Prostate gland (tissue), 2 donors: ENCODE results near the gene HPS4. TPM values are rescaled to one million over a fixed set of nuclear protein-coding genes. Genes with fewer than 3 reads are reported as not detected.

ENCODE experiments used
- DNase-seq: peaks from one replicate; pipeline ENCODE4 v3.0.0-alpha.2; 2019; ENCODE audit warnings: low spot score
- H3K27ac ChIP-seq, 2 donors: fragments of 200-600 bp; sonication (generic); 2 replicates each; pipeline ENCODE4 v1.5.1; 2017 to 2019
- H3K27me3 ChIP-seq: fragments of 200-600 bp; sonication (generic); replicated peaks from 2 replicates; pipeline ENCODE4 v1.5.1; 2019; ENCODE audit not compliant: insufficient read depth
- H3K36me3 ChIP-seq, 2 donors: fragments of 200-600 bp; sonication (generic); 1 replicate in 1 of 2; 2 replicates in 1 of 2; pipeline versions ENCODE4 v1.5.1 to v1.8.1; 2017 to 2019
- H3K4me1 ChIP-seq: fragments of 200-600 bp; sonication (generic); replicated peaks from 2 replicates; pipeline ENCODE4 v1.5.1; 2019
- H3K4me3 ChIP-seq, 2 donors: fragments of 200-600 bp; sonication (generic); 2 replicates each; pipeline ENCODE4 v1.5.1; 2017 to 2019
- H3K9me3 ChIP-seq: fragments of 200-600 bp; sonication (generic); 2 replicates; pipeline ENCODE4 v1.5.1; 2017
- CTCF ChIP-seq, 4 experiments: fragments of 200-600 bp in 2 of 4; fragments of 450-650 bp in 2 of 4; sonication (generic) in 2 of 4; IDR thresholded peaks; 1 replicate in 3 of 4; 2 replicates in 1 of 4; pipeline ENCODE4 v1.5.1; 2016 to 2019; ENCODE audit warnings: antibody characterized with exemption in 4 of 4, mild to moderate bottlenecking in 2 of 4, moderate library complexity in 2 of 4
- POLR2A ChIP-seq: fragments of 450-650 bp; IDR thresholded peaks from one replicate; pipeline ENCODE4 v1.6.1; 2016; ENCODE audit warnings: antibody characterized with exemption, mild to moderate bottlenecking
- POLR2AphosphoS5 ChIP-seq: sonication (generic); formaldehyde crosslinking; IDR thresholded peaks from one replicate; pipeline ENCODE4 v1.6.1; 2017; ENCODE audit warnings: antibody characterized with exemption
- WGBS: methylation state at CpG from one replicate; pipeline ENCODE4 v1.1.5; 2018; 5-methylcytosine and 5-hydroxymethylcytosine counted together
- intact Hi-C: fragments of 100-400 bp; cut with DNase I; formaldehyde crosslinking; loops from one replicate; pipeline ENCODE4 v1.14.2; 2022
- total RNA-seq, 2 donors: library from RNA; depleted of rRNA; stranded (reverse); fragments of >200 nt; gene quantifications; one replicate each; pipeline ENCODE4 v1.1.0, GENCODE V29; 2016

The HPS4 gene
- total RNA-seq, 2 donors from 2014 or later = 25.3 to 83.9 TPM

GRCh38 chr22:26474682-26475081 lies 8.9 kb downstream of the HPS4 start:
- H3K9me3 ChIP-seq = no peaks in the 10 kb centered on the region
- no peak overlapping the region for H3K4me3 ChIP-seq
- peaks cover 10 to 14% of the 10 kb centered on the region in 2 donors for H3K36me3 ChIP-seq
- TF ChIP-seq POLR2AphosphoS5 = no peak
- no peak for TF ChIP-seq POLR2A
- no peak for TF ChIP-seq CTCF (IDR thresholded peaks at IDR 0.05)
- H3K27ac ChIP-seq = no peak overlapping the region
- DNase-seq = no peak
- H3K4me1 ChIP-seq = peaks cover 6% of the 10 kb centered on the region
- no peaks in the 10 kb centered on the region for H3K27me3 ChIP-seq
- intact Hi-C loops = no loop called here

- 96% methylated on average over 5 of the region's 5 CpGs for WGBS
- TF ChIP-seq POLR2A (no peak), CTCF (IDR thresholded peaks at IDR 0.05) (no peak), POLR2AphosphoS5 (no peak)
- H3K9me3 ChIP-seq = no peaks in the 10 kb centered on the region
- no peaks in the 10 kb centered on the region for H3K27me3 ChIP-seq
- no peak overlapping the region for H3K4me3 ChIP-seq
- peaks cover 10 to 14% of the 10 kb centered on the region in 2 donors for H3K36me3 ChIP-seq
- no peaks in the 10 kb centered on the region for H3K4me1 ChIP-seq
- DNase-seq = no peak
- no peak overlapping the region for H3K27ac ChIP-seq
- intact Hi-C loops = no loop called here
These were observed 12.1 kb downstream of the HPS4 start for GRCh38 chr22:26471522-26471921.

- Histone ChIP-seq H3K27me3 (no peaks in the 10 kb centered on the region), H3K36me3 (peaks cover 10 to 15% of the 10 kb centered on the region in 2 donors), H3K4me1 (no peaks in the 10 kb centered on the region), H3K27ac (no peak overlapping the region), H3K4me3 (no peak overlapping the region), H3K9me3 (no peaks in the 10 kb centered on the region)
- intact Hi-C loops = no loop called here
- TF ChIP-seq POLR2AphosphoS5 = no peak
- no peak for TF ChIP-seq CTCF (IDR thresholded peaks at IDR 0.05)
- no peak for TF ChIP-seq POLR2A
- no peak for DNase-seq
- WGBS = 100% methylated on average over 2 of the region's 2 CpGs
These were observed 12.8 kb downstream of the HPS4 start for GRCh38 chr22:26470807-26471206.

- 86% methylated on average over 5 of the region's 5 CpGs for WGBS
- TF ChIP-seq CTCF (IDR thresholded peaks at IDR 0.05) (no peak), POLR2AphosphoS5 (no peak), POLR2A (no peak)
- H3K36me3 ChIP-seq = peaks cover 2 to 21% of the 10 kb centered on the region in 2 donors
- H3K9me3 ChIP-seq = no peaks in the 10 kb centered on the region
- intact Hi-C loops = no loop called here
- H3K4me3 ChIP-seq = no peak overlapping the region
- H3K4me1 ChIP-seq = no peaks in the 10 kb centered on the region
- H3K27ac ChIP-seq = no peak overlapping the region
- no peak for DNase-seq
- H3K27me3 ChIP-seq = no peaks in the 10 kb centered on the region
These were observed 17.4 kb downstream of the HPS4 start for GRCh38 chr22:26466196-26466595.

GRCh38 chr22:26464312-26464711 lies 19.3 kb downstream of the HPS4 start:
- no peaks in the 10 kb centered on the region for H3K9me3 ChIP-seq
- H3K36me3 ChIP-seq = peaks cover 0 to 12% of the 10 kb centered on the region in 2 donors
- no peak for TF ChIP-seq POLR2AphosphoS5
- no peak for TF ChIP-seq CTCF (IDR thresholded peaks at IDR 0.05)
- TF ChIP-seq POLR2A = no peak
- intact Hi-C loops = no loop called here
- no peaks in the 10 kb centered on the region for H3K27me3 ChIP-seq
- no peaks in the 10 kb centered on the region for H3K4me1 ChIP-seq
- no peak overlapping the region for H3K4me3 ChIP-seq
- H3K27ac ChIP-seq = no peak overlapping the region
- 60% methylated on average over 7 of the region's 7 CpGs for WGBS
- DNase-seq = no peak
